Neuron (in vitro differentiated cells): ENCODE data around the gene RAPGEF1.
"Not testable (repeated sequence)": the region's sequence is repeated elsewhere in the genome, so short reads cannot be mapped to it uniquely, and the experiment has no call there.

Experiments used
- H2AFZ ChIP-seq: one replicate; pipeline ENCODE4 v1.6.1; 2013; ENCODE audit warnings: low read depth, mild to moderate bottlenecking, inconsistent platforms, low read length, moderate library complexity
- H3K27me3 ChIP-seq: one replicate; pipeline ENCODE4 v1.6.1; 2013; ENCODE audit warnings: low read length; ENCODE audit not compliant: insufficient read depth
- H3K36me3 ChIP-seq: one replicate; pipeline ENCODE4 v1.6.1; 2013; ENCODE audit warnings: low read length; ENCODE audit not compliant: insufficient read depth
- H3K4me1 ChIP-seq: one replicate; pipeline ENCODE4 v1.6.1; 2013; ENCODE audit warnings: low read length; ENCODE audit not compliant: insufficient read depth
- H3K4me3 ChIP-seq: 2 replicates; pipeline ENCODE4 v1.5.1; 2013; ENCODE audit warnings: mild to moderate bottlenecking, low read length, moderate library complexity
- H3K9me3 ChIP-seq: one replicate; pipeline ENCODE4 v1.6.1; 2013; ENCODE audit warnings: low read length

The RAPGEF1 gene

DNA sequence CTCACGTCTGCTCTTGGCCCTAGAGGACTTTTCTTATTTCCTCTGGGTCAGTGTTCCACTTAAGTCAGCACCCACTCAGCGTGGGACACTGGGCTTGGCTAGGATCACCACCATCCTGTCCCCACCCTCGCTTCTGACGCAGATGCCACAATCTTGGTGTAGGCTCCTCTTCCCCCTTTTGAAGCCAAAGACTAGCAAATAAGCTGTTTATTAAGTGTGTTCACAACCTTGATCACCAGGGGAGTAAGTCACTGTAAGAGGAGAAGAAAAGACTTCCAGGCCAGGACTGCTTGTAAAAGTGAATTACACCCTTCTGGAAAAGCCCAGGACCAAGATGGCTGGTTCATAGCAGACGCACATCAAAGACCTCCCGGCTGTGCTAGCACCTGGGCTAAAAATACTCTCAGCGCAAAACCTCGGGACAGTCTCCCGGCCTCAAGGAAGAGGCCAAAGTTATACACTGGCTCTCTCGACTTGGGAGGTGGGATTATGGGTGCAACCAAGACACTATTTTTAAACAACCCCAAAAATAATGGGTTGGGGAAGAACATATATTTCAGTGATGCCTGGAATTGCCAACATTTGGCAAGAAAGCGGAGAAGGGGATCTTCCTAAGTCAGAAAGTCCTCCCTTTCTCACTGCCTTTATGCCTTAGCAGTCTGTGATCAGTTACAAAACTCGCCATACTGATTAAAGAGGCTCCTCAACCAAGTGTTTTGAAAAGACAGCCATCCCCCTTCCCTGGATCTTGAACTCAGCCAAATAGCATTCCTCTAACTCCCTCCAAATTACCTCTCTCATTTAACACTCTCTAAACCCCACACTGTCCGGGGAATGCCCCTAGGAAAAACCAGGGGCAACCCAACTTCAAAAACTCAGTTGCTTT lies 69.4 kb downstream of the RAPGEF1 start:
- Histone ChIP-seq H3K4me1 (peaks cover 17% of the 10 kb centered on the region), H3K9me3 (no peaks in the 10 kb centered on the region), H2AFZ (no peak overlapping the region), H3K27me3 (no peaks in the 10 kb centered on the region), H3K4me3 (no peak overlapping the region), H3K36me3 (no peaks in the 10 kb centered on the region)

GRCh38 chr9:131669269-131670157 lies 70.4 kb downstream of the RAPGEF1 start:
- Histone ChIP-seq H2AFZ (no peak overlapping the region), H3K36me3 (no peaks in the 10 kb centered on the region), H3K4me3 (no peak overlapping the region), H3K4me1 (peaks cover 17% of the 10 kb centered on the region), H3K9me3 (peaks cover 2% of the 10 kb centered on the region), H3K27me3 (no peaks in the 10 kb centered on the region)

- Histone ChIP-seq H2AFZ (no peak overlapping the region), H3K4me3 (no peak overlapping the region), H3K9me3 (peaks cover 2% of the 10 kb centered on the region), H3K36me3 (no peaks in the 10 kb centered on the region), H3K27me3 (no peaks in the 10 kb centered on the region), H3K4me1 (peaks cover 17% of the 10 kb centered on the region)
These were observed 71.2 kb downstream of the RAPGEF1 start for GRCh38 chr9:131668439-131669268.

DNA sequence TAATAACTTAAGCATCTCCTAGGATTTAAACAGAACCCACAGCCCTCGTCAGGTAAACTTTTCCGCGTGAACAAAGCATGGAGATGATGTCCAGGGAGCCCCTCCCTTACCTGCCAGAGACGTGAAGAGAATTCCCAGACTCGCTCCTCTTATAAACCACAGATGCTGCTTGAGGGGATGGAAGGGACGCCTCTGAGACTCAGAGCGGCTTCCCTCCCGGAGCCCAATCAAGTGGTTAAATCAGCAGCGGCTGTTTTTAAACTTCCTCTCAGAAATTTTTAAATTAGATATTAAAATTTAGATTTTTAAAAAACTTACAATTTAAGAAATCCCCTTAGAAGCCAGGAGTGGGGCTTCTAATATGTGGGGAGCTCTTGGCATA lies 71.8 kb downstream of the RAPGEF1 start:
- H2AFZ ChIP-seq = no peak overlapping the region
- no peaks in the 10 kb centered on the region for H3K27me3 ChIP-seq
- no peak overlapping the region for H3K4me3 ChIP-seq
- H3K4me1 ChIP-seq = peaks cover 17% of the 10 kb centered on the region
- no peaks in the 10 kb centered on the region for H3K36me3 ChIP-seq
- H3K9me3 ChIP-seq = peaks cover 2% of the 10 kb centered on the region

GRCh38 chr9:131667576-131667975 lies 72.3 kb downstream of the RAPGEF1 start:
- no peak overlapping the region for H3K4me3 ChIP-seq
- H3K36me3 ChIP-seq = no peaks in the 10 kb centered on the region
- peaks cover 2% of the 10 kb centered on the region for H3K9me3 ChIP-seq
- H2AFZ ChIP-seq = no peak overlapping the region
- H3K4me1 ChIP-seq = peaks cover 17% of the 10 kb centered on the region
- no peaks in the 10 kb centered on the region for H3K27me3 ChIP-seq

- H3K27me3 ChIP-seq = no peaks in the 10 kb centered on the region
- peaks cover 2% of the 10 kb centered on the region for H3K9me3 ChIP-seq
- no peak overlapping the region for H2AFZ ChIP-seq
- peaks cover 17% of the 10 kb centered on the region for H3K4me1 ChIP-seq
- no peak overlapping the region for H3K4me3 ChIP-seq
- H3K36me3 ChIP-seq = no peaks in the 10 kb centered on the region
These were observed 73.1 kb downstream of the RAPGEF1 start for GRCh38 chr9:131666774-131667173.

DNA sequence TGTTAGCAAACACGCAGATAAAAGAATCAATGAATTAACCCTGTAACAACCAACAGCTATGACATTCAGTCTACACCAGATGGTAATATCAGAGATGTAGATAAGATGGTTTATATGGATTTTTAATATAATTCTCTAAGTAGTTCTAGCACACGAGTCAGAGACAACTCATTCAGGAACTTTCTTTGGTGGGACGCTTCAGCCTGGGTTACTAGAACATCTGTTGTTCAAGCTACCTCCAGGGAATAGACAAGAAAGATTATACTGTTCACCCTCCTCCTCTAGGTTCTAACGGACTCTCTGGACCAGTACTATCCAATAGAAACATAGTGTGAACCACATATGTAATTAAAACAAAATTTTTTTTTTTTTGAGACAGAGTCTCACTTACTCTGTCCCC lies 73.8 kb downstream of the RAPGEF1 start:
- Histone ChIP-seq H3K4me1 (peaks cover 17% of the 10 kb centered on the region), H3K36me3 (no peaks in the 10 kb centered on the region), H2AFZ (no peak overlapping the region), H3K9me3 (peaks cover 2% of the 10 kb centered on the region), H3K27me3 (no peaks in the 10 kb centered on the region), H3K4me3 (no peak overlapping the region)

- Histone ChIP-seq H3K36me3 (no peaks in the 10 kb centered on the region), H3K4me1 (peaks cover 8% of the 10 kb centered on the region), H2AFZ (no peak overlapping the region), H3K4me3 (no peak overlapping the region), H3K27me3 (no peaks in the 10 kb centered on the region), H3K9me3 (peaks cover 4% of the 10 kb centered on the region)
These were observed 76.6 kb downstream of the RAPGEF1 start for GRCh38 chr9:131663288-131663687.

- not testable (repeated sequence) for H2AFZ ChIP-seq, H3K27me3 ChIP-seq, H3K9me3 ChIP-seq, H3K36me3 ChIP-seq, H3K4me3 ChIP-seq
- H3K4me1 ChIP-seq = peaks cover 15% of the 10 kb centered on the region
These were observed 77.6 kb downstream of the RAPGEF1 start for GRCh38 chr9:131662289-131662621.

- H2AFZ ChIP-seq = no peak overlapping the region
- H3K4me3 ChIP-seq = no peak overlapping the region
- peaks cover 4% of the 10 kb centered on the region for H3K9me3 ChIP-seq
- no peaks in the 10 kb centered on the region for H3K27me3 ChIP-seq
- H3K4me1 ChIP-seq = peaks cover 15% of the 10 kb centered on the region
- no peaks in the 10 kb centered on the region for H3K36me3 ChIP-seq
These were observed 78.1 kb downstream of the RAPGEF1 start for GRCh38 chr9:131661568-131662288.

DNA sequence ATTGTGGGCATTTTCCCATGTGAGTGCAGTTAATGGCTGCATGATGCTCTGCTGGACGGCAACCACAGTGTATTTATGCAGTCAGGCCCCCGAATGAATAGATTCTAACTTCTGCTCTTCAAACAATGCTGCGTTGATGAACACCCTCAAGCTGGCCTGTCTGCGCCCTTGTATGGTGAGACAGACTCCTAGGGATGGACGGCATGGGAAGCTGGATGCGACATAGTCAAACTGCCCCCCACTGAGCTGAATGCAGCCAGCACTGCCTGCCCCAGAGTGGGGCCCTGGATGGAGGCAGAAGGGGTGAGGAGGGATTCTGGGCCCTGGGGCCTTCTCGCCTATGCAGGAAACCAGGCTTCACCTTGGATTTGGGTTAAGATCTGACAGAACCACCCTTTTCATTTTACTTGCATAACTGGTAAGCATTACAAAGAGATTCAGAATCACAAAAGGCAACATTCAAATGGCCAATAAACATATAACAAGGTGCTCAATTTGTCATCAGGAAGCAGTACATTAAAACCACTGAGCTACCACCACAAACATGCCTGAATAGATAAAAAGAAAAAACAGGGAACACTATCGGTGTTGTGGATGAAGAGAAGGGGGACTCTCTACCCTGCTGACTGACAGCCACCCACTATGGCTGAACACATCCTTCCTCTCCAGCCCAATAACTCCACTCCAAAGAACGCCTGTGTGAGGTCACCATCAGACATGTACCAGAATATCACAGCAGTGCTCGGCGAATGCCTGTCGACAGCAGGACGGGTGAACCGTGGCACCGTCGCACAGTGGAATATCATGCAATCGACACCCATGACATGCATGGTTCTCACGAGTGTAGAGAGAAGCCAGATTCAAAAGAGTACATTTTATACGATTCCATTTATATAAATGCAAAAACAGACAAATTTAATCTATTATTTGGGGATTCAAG lies 79.1 kb downstream of the RAPGEF1 start:
- Histone ChIP-seq H3K36me3 (no peaks in the 10 kb centered on the region), H3K4me3 (no peak overlapping the region), H3K9me3 (peaks cover 4% of the 10 kb centered on the region), H2AFZ (no peak overlapping the region), H3K27me3 (no peaks in the 10 kb centered on the region), H3K4me1 (peaks cover 15% of the 10 kb centered on the region)
